GM19455 (cell line): ENCODE measurements around the gene CRYBB3.
"Not testable (repeated sequence)": the region's sequence is repeated elsewhere in the genome, so short reads cannot be mapped to it uniquely, and the experiment has no call there.

Experiments
- ATAC-seq: cut with Tn5 transposase; IDR thresholded peaks from one replicate; pipeline ENCODE4 v1.9.1; 2021; ENCODE audit not compliant: unreplicated experiment

CRYBB3 gene

GRCh38 chr22:25238058-25238457 lies 38.4 kb downstream of the CRYBB3 start:
- not testable (repeated sequence) for ATAC-seq

GRCh38 chr22:25255169-25255568 lies 55.5 kb downstream of the CRYBB3 start:
- not testable (repeated sequence) for ATAC-seq
